Measurements from ENCODE around the gene JUND.

The JUND gene

GRCh38 chr19:18266771-18267686 lies 14.4 kb downstream of the JUND start:
- no peak for DNase-seq

DNA sequence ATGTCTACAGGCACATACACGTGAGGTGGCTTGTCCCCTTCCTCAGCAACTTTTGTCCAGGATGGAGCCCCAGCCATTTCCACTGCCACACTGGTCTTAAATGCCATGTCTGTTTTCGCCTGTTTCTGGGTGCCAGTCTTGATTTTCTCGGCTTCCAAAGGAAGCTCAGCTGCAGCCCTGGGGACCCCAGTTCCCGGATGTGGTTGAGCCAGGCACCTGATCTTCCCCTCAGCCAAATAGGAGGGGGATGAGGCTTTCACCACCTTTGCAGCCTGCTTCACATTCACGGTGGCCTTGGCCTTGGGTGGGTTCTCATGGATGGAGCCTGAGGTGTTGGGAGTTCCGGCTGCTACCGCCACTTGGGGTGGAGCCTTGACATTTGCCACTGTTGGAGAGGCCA lies 15.8 kb downstream of the JUND start:
- no peak for DNase-seq

- no peak for DNase-seq
These were observed 16.4 kb downstream of the JUND start for GRCh38 chr19:18264971-18265540.

- no peak for DNase-seq
These were observed 17.1 kb downstream of the JUND start for GRCh38 chr19:18264137-18264854.

DNA sequence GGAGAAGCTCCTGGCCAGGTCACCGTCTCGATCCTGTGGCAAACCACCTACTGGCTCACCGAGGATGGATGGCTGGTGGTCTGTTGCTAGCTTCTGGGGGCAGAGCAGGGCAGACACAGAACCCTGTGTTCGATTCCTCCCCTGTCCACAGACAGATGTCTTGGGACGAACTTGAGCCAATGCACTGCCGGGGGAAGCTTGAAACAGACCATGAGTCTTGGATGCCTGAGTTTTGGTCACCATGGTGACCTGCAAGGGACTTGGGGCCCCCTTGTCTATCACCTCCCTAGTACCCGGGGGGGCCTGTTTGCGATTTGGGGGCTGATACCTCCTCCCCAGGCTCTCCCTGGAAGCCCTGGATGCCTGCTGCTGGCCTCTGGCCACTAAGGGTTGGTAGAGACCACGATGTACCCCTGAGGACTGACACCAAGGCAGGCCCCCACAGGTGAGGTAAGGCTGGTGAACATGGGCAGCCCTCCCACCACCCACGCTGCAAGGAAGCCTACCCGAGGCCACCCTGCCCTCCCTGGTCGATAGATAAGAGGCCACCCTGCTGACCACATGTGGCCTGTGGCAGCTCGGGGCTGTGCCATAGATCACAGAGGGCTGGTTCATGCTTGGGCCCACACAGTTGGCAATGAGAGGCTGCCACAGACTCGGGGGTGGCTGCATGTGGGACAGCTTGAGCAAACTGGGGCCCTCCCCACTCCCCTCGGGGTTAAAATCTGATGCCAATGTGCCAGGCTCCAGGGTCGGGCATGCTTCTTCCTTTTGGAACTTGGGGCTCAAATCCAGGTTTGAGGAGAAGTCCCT lies 17.9 kb downstream of the JUND start:
- no peak for DNase-seq

DNA sequence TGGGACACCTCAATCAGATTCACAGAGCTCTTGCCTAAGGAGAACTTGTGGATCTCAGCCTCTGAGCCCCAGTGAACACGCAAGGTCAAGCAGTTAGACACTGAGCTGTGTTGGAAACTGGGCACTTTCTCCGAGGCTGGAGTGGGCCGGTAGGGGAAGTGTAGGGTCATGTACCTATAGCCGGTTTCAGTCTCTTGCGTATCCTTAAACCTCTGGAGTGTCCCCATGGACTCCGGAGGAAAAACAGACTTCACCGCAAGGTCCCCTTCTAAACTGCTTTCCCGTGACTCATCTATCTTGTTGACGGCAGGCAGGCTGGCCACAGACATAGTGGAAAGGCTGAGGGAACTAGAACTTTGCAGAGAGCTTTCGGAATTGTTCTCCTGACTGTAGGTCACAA lies 18.5 kb downstream of the JUND start:
- no peak for DNase-seq

- DNase-seq: no peak
These were observed 19.3 kb downstream of the JUND start for GRCh38 chr19:18262144-18262543.

DNA sequence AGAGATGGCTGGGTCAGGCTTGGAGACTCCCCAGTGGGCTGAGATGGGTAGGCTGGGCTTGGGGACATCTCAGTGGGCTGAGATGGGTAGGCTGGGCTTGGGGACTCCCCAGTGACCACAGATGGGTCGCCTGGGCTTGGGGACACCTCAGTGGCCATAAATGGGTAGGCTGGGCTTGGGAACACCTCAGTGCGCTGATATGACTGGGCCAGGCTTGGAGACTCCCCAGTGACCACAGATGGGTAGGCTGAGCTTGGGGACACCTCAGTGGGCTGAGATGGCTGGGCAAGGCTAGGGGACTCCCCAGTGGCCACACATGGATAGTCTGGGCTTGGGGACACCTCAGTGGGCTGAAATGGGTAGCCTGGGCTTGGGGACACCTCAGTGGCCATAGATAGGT lies 19.9 kb downstream of the JUND start:
- no peak for DNase-seq

GRCh38 chr19:18259893-18260292 lies 21.5 kb downstream of the JUND start:
- DNase-seq: no peak

GRCh38 chr19:18257503-18258470 lies 23.6 kb downstream of the JUND start:
- no peak for DNase-seq

DNA sequence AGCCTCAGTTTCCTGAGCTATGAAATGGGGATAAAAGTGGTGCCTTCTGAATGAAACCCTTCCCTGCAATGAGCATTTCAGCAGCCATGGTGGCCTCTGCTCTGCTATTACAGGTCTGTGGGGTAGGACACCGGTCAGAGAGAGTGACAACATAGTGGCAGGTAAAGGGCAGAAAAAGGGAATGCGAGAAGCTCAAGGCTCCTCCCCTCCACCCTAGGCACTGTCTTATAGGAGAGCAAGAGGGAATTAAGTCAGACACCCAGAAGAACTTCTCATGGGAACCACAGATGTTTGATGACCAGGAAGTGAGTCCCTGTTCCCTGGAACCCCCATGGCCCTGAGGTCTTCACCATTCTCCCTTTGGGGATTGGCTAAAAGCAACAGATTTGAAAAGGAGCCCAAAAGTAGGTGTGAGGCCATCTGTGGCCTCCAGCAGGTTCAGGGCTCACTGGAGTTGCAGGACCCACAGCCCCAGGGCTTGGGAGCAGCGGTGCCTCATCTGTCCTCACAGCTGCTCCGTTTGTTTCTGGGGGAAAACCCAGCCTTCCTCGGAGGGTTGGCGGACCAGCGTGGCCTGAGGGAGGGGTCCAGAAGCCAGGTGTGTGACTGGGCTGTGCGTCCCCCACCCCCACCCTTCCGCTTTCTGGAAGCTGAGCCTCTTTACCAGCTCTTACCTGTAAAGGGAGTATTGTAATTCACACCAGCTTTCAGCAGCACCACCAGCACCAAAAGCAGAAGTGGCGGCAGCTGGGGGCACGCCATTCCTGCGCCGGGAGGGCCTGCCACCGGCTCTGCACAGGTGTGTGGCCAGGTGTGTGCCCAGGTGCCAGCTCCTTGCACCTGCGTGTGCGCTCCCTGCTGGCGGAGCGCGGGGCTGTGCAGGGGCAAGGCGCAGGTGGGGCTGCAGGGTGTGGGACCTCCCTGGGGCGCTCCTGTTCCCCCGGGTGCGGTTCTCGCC lies 26.6 kb downstream of the JUND start:
- no peak for DNase-seq

DNA sequence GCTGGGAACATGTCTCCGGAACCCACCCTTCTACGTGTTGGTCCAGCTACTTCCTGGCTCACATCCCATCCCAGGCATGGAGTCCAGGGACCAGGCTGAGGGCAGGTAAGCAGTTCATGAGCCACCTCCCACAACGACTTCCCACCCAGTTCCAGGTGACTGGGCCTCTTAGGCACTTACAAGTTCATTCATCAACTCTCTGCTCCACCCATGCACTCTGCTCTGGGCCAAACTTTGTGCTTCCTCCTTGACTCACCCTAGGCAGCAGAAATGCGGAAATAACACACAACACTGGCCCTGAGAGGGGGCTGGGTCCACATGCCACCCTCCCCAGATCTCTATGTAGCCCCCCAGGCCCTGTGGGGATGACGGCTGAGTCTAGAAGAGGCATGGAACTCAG lies 27.7 kb downstream of the JUND start:
- DNase-seq: no peak

DNA sequence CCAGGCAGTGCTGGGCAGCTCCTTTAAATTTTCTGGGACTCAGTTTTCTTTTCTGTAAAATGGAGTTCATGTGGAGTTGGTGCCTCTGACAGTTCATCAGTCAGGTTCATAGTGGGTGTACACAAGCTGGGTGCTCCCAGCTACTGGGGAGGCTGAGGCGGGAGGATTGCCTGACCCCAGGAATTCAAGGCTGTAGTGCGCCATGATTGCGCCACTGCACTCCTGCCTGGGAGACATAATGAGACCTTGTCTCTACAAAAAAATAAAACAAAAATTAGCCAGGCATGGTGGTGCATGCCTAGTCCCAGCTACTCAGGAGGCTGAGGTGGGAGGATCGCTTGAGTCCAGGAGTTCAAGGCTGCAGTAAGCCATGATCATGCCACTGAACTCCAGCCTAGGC lies 28.3 kb downstream of the JUND start:
- DNase-seq: no peak

DNA sequence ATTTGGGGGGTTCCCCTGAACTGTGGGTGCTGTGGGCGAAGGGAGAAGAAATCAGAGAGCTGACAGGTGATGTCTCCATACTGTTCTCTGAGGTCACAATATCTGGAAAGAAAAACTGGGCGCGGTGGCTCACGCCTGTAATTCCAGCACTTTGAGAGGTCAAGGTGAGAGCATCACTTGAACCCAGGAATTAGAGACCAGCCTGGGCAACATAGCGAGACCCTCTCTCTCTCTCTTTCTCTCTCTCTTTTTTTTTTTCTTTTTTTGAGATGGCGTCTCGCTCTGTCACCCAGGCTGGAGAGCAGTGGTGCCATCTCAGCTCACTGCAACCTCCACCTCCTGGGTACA lies 29.1 kb downstream of the JUND start:
- no peak for DNase-seq

DNA sequence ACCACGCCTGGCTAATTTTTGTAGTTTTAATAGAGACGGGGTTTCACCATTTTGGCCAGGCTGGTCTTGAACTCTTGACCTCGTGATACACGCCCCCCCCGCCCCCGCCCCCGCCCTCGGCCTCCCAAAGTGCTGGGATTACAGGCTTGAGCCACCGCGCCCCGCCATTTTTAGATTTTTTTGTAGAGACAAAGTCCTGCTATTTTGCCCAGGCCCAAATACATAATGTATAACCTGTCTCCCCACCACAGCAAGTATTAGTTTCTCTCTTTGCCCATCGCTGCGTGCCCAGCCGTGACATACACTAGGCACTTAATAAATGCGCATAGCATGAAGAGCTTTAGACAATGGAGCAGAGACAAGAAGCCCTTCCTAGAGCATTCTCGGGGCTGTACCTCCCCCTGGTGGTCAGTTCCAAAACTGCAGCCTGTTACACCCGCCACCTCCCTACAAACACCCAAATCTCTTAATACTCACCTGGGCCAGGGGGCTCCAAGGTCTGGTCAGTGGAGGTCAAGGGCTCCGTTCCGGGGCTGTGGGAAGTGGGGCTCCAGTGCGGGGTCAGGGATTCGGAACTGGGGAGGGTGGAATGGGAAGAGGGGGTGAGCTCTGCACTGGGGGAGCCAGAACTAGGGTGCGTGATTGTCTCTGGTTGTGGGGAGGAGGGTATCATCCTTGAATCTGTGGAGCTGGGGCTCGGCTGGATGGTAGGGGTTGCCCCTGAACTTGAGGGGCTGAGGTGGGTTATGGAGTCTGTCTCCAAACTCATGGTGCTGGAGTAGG lies 29.6 kb downstream of the JUND start:
- peak; percentile 78 to 83 for DNase-seq

DNA sequence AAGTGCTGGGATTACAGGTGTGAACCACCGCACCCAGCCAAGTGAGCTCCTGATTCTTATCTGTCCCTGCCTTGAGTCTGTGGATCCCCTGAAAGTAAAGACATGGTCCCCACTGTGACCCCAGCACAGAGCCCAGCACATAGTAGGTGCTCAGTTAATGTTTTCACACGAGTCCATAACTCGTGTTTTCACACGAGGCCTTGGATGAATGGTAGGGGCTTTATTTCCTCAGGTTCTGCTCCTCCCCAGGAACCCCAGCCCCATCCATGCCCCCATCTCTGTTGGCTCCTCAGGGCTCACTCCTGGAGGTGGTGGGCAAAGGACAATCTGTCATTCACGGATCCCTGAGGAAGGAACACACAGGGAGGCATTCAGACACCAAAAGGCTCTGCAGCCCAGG lies 31.6 kb downstream of the JUND start:
- DNase-seq: no peak

DNA sequence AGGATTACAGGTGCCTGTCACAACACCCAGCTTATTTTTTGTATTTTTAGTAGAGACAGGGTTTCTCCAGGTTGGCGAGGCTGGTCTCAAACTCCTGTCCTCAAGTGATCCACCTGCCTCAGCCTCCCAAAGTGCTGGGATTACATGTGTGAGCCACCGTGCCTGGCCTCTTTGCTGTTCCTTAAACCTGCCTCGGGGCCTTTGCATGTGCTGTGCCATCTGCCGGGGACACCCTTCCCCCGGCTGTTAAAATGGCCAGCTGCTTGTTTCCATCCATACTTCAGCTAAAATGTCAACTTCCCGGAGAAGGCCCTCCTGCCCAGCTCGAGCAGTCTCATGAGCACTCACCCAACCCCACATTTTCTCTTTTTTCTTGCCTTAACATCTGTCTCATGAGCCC lies 36.1 kb downstream of the JUND start:
- DNase-seq: no peak

- DNase-seq: no peak
These were observed 42.1 kb downstream of the JUND start for GRCh38 chr19:18239303-18239702.

DNA sequence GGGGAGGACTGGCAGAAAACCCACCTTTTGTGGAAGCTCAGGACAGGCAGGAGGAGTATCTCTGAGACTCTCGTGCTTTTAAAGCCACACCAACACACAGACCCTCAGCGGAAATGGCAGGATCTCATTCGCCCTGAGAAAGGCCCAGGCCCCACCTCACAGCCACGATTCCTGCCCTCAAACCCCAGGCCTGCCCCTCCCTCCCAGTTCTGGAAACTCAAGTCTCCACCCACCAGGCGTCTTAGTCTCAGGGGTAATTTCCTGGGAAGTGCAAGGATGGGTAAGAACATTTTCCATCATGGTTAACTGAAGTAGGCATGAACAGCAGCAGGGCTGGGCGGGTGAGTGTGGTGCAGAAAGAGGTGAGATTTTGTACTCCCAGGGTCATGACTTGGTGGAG lies 47.2 kb downstream of the JUND start:
- DNase-seq: no peak

All from activated CD4-positive, alpha-beta T cell treated with anti-CD3 and anti-CD28 coated beads, Interleukin-2, amount 50 U/mL, for 4 hours (primary cell).